ENCODE data around the gene STC2.
"Not testable (repeated sequence)": the region's sequence is repeated elsewhere in the genome, so short reads cannot be mapped to it uniquely, and the experiment has no call there.

Gene STC2

GRCh38 chr5:173293817-173294672, 34.2 kb downstream of the STC2 start:
- DNase-seq, result peak; percentile 62

- DNase-seq, result peak; percentile 45
These were observed 36.2 kb downstream of the STC2 start for GRCh38 chr5:173291722-173292658.

- peak; percentile 87 for DNase-seq
These were observed 37.6 kb downstream of the STC2 start for GRCh38 chr5:173290477-173291131.

GRCh38 chr5:173289372-173289771, 38.8 kb downstream of the STC2 start:
- DNase-seq, result no peak

- DNase-seq, result no peak
These were observed 39.6 kb downstream of the STC2 start for GRCh38 chr5:173288632-173289031.

- DNase-seq, result peak; percentile 10
These were observed 41.1 kb downstream of the STC2 start for GRCh38 chr5:173287086-173287485.

GRCh38 chr5:173284343-173284958, 43.8 kb downstream of the STC2 start:
- not testable (repeated sequence) for DNase-seq

GRCh38 chr5:173283318-173284288, 44.6 kb downstream of the STC2 start:
- peak; percentile 83 for DNase-seq

- DNase-seq, result no peak
These were observed 45.3 kb downstream of the STC2 start for GRCh38 chr5:173282916-173283315.

- DNase-seq, result peak; percentile 39
These were observed 46.3 kb downstream of the STC2 start for GRCh38 chr5:173281910-173282309.

GRCh38 chr5:173279166-173279565, 49.0 kb downstream of the STC2 start:
- no peak for DNase-seq

- no peak for DNase-seq
These were observed 49.6 kb downstream of the STC2 start for GRCh38 chr5:173278641-173279040.

GRCh38 chr5:173278172-173278571, 50.0 kb downstream of the STC2 start:
- DNase-seq, result no peak

- DNase-seq, result no peak
These were observed 53.4 kb downstream of the STC2 start for GRCh38 chr5:173274771-173275170.

- no peak for DNase-seq
These were observed 56.8 kb downstream of the STC2 start for GRCh38 chr5:173271419-173271818.

- DNase-seq, result no peak
These were observed 59.3 kb downstream of the STC2 start for GRCh38 chr5:173268750-173269432.

GRCh38 chr5:173265433-173265832, 62.8 kb downstream of the STC2 start:
- peak; percentile 6 for DNase-seq
